ENCODE measurements around the gene CDK18. TPM values are rescaled to one million over a fixed set of nuclear protein-coding genes. Genes with fewer than 3 reads are reported as not detected.

The CDK18 gene
- total RNA-seq: 26.4 and 30.8 TPM in 2 replicates
- long read RNA-seq: 0 reads

GRCh38 chr1:205504311-205505075 is at the start of gene CDK18:
TSS of gene CDK18 (plus strand) at chr1:205504669. CDS start at chr1:205523168, 18,499 bp downstream.
- peak within 1 kb of the TSS; percentile 87 for H3K4me3 Mint-ChIP-seq
- peak; percentile 45 for DNase-seq (ENCODE audit: low read depth, low spot score)
- H3K4me1 Mint-ChIP-seq: peaks cover 52% of the 10 kb centered on the region
- H3K27ac Mint-ChIP-seq (ENCODE audit: unreplicated experiment): no peak within 1 kb of the TSS
- no peaks in the 10 kb centered on the region for H3K9me3 Mint-ChIP-seq
- no peaks in the 10 kb centered on the region for H3K36me3 Mint-ChIP-seq (ENCODE audit: low read depth)
- H3K27me3 Mint-ChIP-seq (ENCODE audit: low read depth): peaks cover 3% of the 10 kb centered on the region
- TF ChIP-seq CTCF (conservative IDR thresholded peaks at IDR 0.05): no peak

- H3K36me3 Mint-ChIP-seq (ENCODE audit: low read depth): no peaks in the 10 kb centered on the region
- peak overlapping the region; percentile 91 for H3K4me3 Mint-ChIP-seq
- no peak overlapping the region for H3K27ac Mint-ChIP-seq (ENCODE audit: unreplicated experiment)
- TF ChIP-seq CTCF (conservative IDR thresholded peaks at IDR 0.05): no peak
- H3K4me1 Mint-ChIP-seq: peaks cover 47% of the 10 kb centered on the region
- no peaks in the 10 kb centered on the region for H3K9me3 Mint-ChIP-seq
- peaks cover 78% of the 10 kb centered on the region for H3K27me3 Mint-ChIP-seq (ENCODE audit: low read depth)
- no peak for DNase-seq (ENCODE audit: low read depth, low spot score)
These were observed 49.5 kb upstream of the CDK18 start for GRCh38 chr1:205454903-205455335.

GRCh38 chr1:205455581-205456382 is 48.7 kb upstream of the CDK18 start, which contains the start of gene BLACAT1:
TSS of gene BLACAT1 (minus strand) at chr1:205456045.
- Mint-ChIP-seq H3K27me3 (ENCODE audit: low read depth) (peaks cover 83% of the 10 kb centered on the region), H3K27ac (ENCODE audit: unreplicated experiment) (peak within 1 kb of the TSS; percentile 86), H3K4me3 (peak within 1 kb of the TSS; percentile 91), H3K36me3 (ENCODE audit: low read depth) (no peaks in the 10 kb centered on the region), H3K9me3 (no peaks in the 10 kb centered on the region), H3K4me1 (peaks cover 39% of the 10 kb centered on the region)
- TF ChIP-seq CTCF (conservative IDR thresholded peaks at IDR 0.05): no peak
- DNase-seq (ENCODE audit: low read depth, low spot score): no peak

- no peak for TF ChIP-seq CTCF (conservative IDR thresholded peaks at IDR 0.05)
- no peak for DNase-seq (ENCODE audit: low read depth, low spot score)
- Mint-ChIP-seq H3K36me3 (ENCODE audit: low read depth) (no peaks in the 10 kb centered on the region), H3K4me3 (peak overlapping the region; percentile 91), H3K27ac (ENCODE audit: unreplicated experiment) (peak overlapping the region; percentile 86), H3K27me3 (ENCODE audit: low read depth) (peaks cover 86% of the 10 kb centered on the region), H3K9me3 (no peaks in the 10 kb centered on the region), H3K4me1 (peaks cover 32% of the 10 kb centered on the region)
These were observed 48.0 kb upstream of the CDK18 start for GRCh38 chr1:205456383-205456867.

GRCh38 chr1:205456868-205457745 is 47.4 kb upstream of the CDK18 start:
- no peak for TF ChIP-seq CTCF (conservative IDR thresholded peaks at IDR 0.05)
- Mint-ChIP-seq H3K27me3 (ENCODE audit: low read depth) (peaks cover 85% of the 10 kb centered on the region), H3K36me3 (ENCODE audit: low read depth) (no peaks in the 10 kb centered on the region), H3K27ac (ENCODE audit: unreplicated experiment) (no peak overlapping the region), H3K4me3 (peak overlapping the region; percentile 91), H3K9me3 (no peaks in the 10 kb centered on the region), H3K4me1 (peaks cover 25% of the 10 kb centered on the region)
- DNase-seq (ENCODE audit: low read depth, low spot score): peak; percentile 50
